Stimulated activated CD4-positive, alpha-beta T cell treated with anti-CD3 and anti-CD28 coated beads, Interleukin-1b, Interleukin-23, amount 100 ng/mL, for 4 hours (primary cell): ENCODE data around the gene ESRRG.

ENCODE experiments used
- DNase-seq, 2 donors: peaks; one replicate each; pipeline ENCODE4 v3.0.0-alpha.2; 2020; ENCODE audit warnings: low read depth in 2 of 2

Gene ESRRG

GRCh38 chr1:216723274-216723780 lies at the start of gene ESRRG:
ESRRG (minus strand) TSS chr1:216723429; CDS start chr1:216723299, 130 bp downstream.
- DNase-seq, result no peak

- DNase-seq, result no peak
Observed at GRCh38 chr1:216771922-216772321, 48.7 kb upstream of the ESRRG start.

GRCh38 chr1:216766633-216767327 lies 43.6 kb upstream of the ESRRG start:
- no peak for DNase-seq

- no peak for DNase-seq
Observed at GRCh38 chr1:216765346-216766300, 42.4 kb upstream of the ESRRG start.

GRCh38 chr1:216758161-216758560 lies 34.9 kb upstream of the ESRRG start:
- DNase-seq, result no peak

- DNase-seq, result no peak
Observed at GRCh38 chr1:216757110-216757509, 33.9 kb upstream of the ESRRG start.

GRCh38 chr1:216750961-216751360 lies 27.7 kb upstream of the ESRRG start:
- DNase-seq, result no peak

GRCh38 chr1:216750031-216750627 lies 26.9 kb upstream of the ESRRG start:
- no peak for DNase-seq

- no peak for DNase-seq
Observed at GRCh38 chr1:216749232-216749631, 26.0 kb upstream of the ESRRG start.

GRCh38 chr1:216742625-216743024 lies 19.4 kb upstream of the ESRRG start:
- no peak for DNase-seq

- DNase-seq, result no peak
Observed at GRCh38 chr1:216740331-216740730, 17.1 kb upstream of the ESRRG start.

GRCh38 chr1:216739793-216740192 lies 16.6 kb upstream of the ESRRG start:
- no peak for DNase-seq

GRCh38 chr1:216732121-216732520 lies 8.9 kb upstream of the ESRRG start:
- DNase-seq, result no peak

- DNase-seq, result no peak
Observed at GRCh38 chr1:216731562-216731961, 8.3 kb upstream of the ESRRG start.

GRCh38 chr1:216726435-216726834 lies 3.2 kb upstream of the ESRRG start:
- DNase-seq, result no peak

GRCh38 chr1:216722821-216723220 lies 408 bp downstream of the ESRRG start:
- no peak for DNase-seq

GRCh38 chr1:216721863-216722262 lies 1.4 kb downstream of the ESRRG start:
- DNase-seq, result no peak

- DNase-seq, result no peak
Observed at GRCh38 chr1:216721062-216721461, 2.2 kb downstream of the ESRRG start.

GRCh38 chr1:216711712-216712111 lies 11.5 kb downstream of the ESRRG start:
- DNase-seq, result no peak

- DNase-seq, result no peak
Observed at GRCh38 chr1:216710598-216711333, 12.5 kb downstream of the ESRRG start.

GRCh38 chr1:216710055-216710454 lies 13.2 kb downstream of the ESRRG start:
- no peak for DNase-seq

- no peak for DNase-seq
Observed at GRCh38 chr1:216705676-216706075, 17.6 kb downstream of the ESRRG start.
